A673 (cell line): Measurements from ENCODE around the gene EPHB6. TPM values are rescaled to one million over a fixed set of nuclear protein-coding genes. Genes with fewer than 3 reads are reported as not detected.

Experiments
- BruUV-seq: library from RNA; stranded (reverse); fragments of 400-500 nt; replicated peaks from 2 replicates; lab custom pipeline; 2021; lab: Mats Ljungman, UMichigan
- CTCF ChIA-PET: fragments of 300-600 bp; sonication (Branson Sonifier 250); formaldehyde crosslinking; loops from one replicate; lab custom pipeline; 2022; ENCODE audit warnings: antibody characterized with exemption; lab: Charles Lee
- POLR2A ChIA-PET: fragments of 300-600 bp; sonication (Branson Sonifier 250); formaldehyde crosslinking; loops from one replicate; lab custom pipeline; 2022; ENCODE audit warnings: antibody characterized with exemption; ENCODE audit not compliant: low non-redundant PET; lab: Charles Lee
- DNase-seq: peaks from one replicate; pipeline ENCODE4 v3.0.0-alpha.2; 2015; ENCODE audit warnings: low spot score
- H3K27ac ChIP-seq: fragments of 200-600 bp; sonication (generic); 2 replicates; pipeline ENCODE4 v1.5.1; 2016; ENCODE audit warnings: mixed run types, low read depth, mild to moderate bottlenecking, mixed read lengths, antibody characterized with exemption, low read length; ENCODE audit not compliant: poor library complexity, severe bottlenecking
- H3K27me3 ChIP-seq: fragments of 200-600 bp; sonication (generic); replicated peaks from 2 replicates; pipeline ENCODE4 v1.6.1; 2017; ENCODE audit warnings: mixed run types, low read depth, mild to moderate bottlenecking, mixed read lengths, antibody characterized with exemption, low read length; ENCODE audit not compliant: insufficient read depth, poor library complexity
- H3K36me3 ChIP-seq: fragments of 200-600 bp; sonication (generic); 2 replicates; pipeline ENCODE4 v1.6.1; 2016; ENCODE audit warnings: mixed run types, mild to moderate bottlenecking, mixed read lengths, antibody characterized with exemption, low read length; ENCODE audit not compliant: insufficient read depth, poor library complexity, severe bottlenecking
- H3K4me1 ChIP-seq: fragments of 200-600 bp; sonication (generic); 2 replicates; pipeline ENCODE4 v1.6.1; 2017; ENCODE audit warnings: mixed run types, mild to moderate bottlenecking, mixed read lengths, antibody characterized with exemption, low read length; ENCODE audit not compliant: insufficient read depth, poor library complexity, severe bottlenecking
- H3K4me3 ChIP-seq: fragments of 200-600 bp; sonication (generic); 2 replicates; pipeline ENCODE4 v1.5.1; 2016; ENCODE audit warnings: low read depth, mixed run types, mild to moderate bottlenecking, mixed read lengths, low read length; ENCODE audit not compliant: poor library complexity, severe bottlenecking
- H3K9me3 ChIP-seq: fragments of 200-600 bp; sonication (generic); 2 replicates; pipeline ENCODE4 v1.6.1; 2016; ENCODE audit warnings: mixed run types, low read depth, mild to moderate bottlenecking, mixed read lengths, antibody characterized with exemption, low read length; ENCODE audit not compliant: poor library complexity, severe bottlenecking
- CTCF ChIP-seq: fragments of 300-800, 200-600 bp; sonication (generic); conservative IDR thresholded peaks from 2 replicates; pipeline ENCODE4 v1.5.1; 2017; ENCODE audit warnings: low read depth, mild to moderate bottlenecking, antibody characterized with exemption, low read length, moderate library complexity, mixed read lengths
- EZH2 ChIP-seq: fragments of 200-600 bp; sonication (generic); IDR thresholded peaks from 2 replicates; pipeline ENCODE4 v1.6.1; 2017; ENCODE audit warnings: borderline replicate concordance, low read depth, mild to moderate bottlenecking, mixed read lengths, antibody characterized with exemption, low read length; ENCODE audit not compliant: poor library complexity, severe bottlenecking
- intact Hi-C: fragments of 100-400 bp; cut with micrococcal nuclease; formaldehyde crosslinking; loops from one replicate; pipeline ENCODE4 v1.10.0; 2022; ENCODE audit not compliant: unreplicated experiment
- total RNA-seq: library from RNA; stranded (reverse); gene quantifications from 2 replicates; pipeline ENCODE4 v1.2.3, GENCODE V29; 2021

The EPHB6 gene
- total RNA-seq, 1 experiment from 2014 or later: 0.49 TPM

GRCh38 chr7:142897691-142898090 lies 42.8 kb downstream of the EPHB6 start:
- no peak overlapping the region for H3K27ac ChIP-seq
- DNase-seq: no peak
- peaks cover 6% of the 10 kb centered on the region for H3K27me3 ChIP-seq
- no peaks in the 10 kb centered on the region for H3K36me3 ChIP-seq
- no TSS peak for BruUV-seq
- H3K4me3 ChIP-seq: no peak overlapping the region
- H3K4me1 ChIP-seq: no peaks in the 10 kb centered on the region
- TF ChIP-seq CTCF (no peak), EZH2 (no peak)
- POLR2A ChIA-PET: interaction anchor here (0.6 kb wide), 1 partner anchor 114 kb away, joined by 7 read pairs; no protein-coding TSS in a partner anchor
- H3K9me3 ChIP-seq: no peaks in the 10 kb centered on the region
- CTCF ChIA-PET: no interaction called here
- intact Hi-C loops: no loop called here

- Histone ChIP-seq H3K36me3 (no peaks in the 10 kb centered on the region), H3K27me3 (peaks cover 6% of the 10 kb centered on the region), H3K27ac (no peak overlapping the region), H3K9me3 (no peaks in the 10 kb centered on the region), H3K4me3 (no peak overlapping the region), H3K4me1 (no peaks in the 10 kb centered on the region)
- ChIA-PET CTCF (no interaction called here), POLR2A (interaction anchor here (0.6 kb wide), 1 partner anchor 113 kb away, joined by 7 read pairs; no protein-coding TSS in a partner anchor)
- no peak for DNase-seq
- intact Hi-C loops: no loop called here
- no TSS peak for BruUV-seq
- TF ChIP-seq EZH2: no peak
- TF ChIP-seq CTCF: no peak
These were observed 43.7 kb downstream of the EPHB6 start for GRCh38 chr7:142898377-142899170.

- DNase-seq: no peak
- TF ChIP-seq CTCF (no peak), EZH2 (no peak)
- H3K36me3 ChIP-seq: no peaks in the 10 kb centered on the region
- peaks cover 7% of the 10 kb centered on the region for H3K9me3 ChIP-seq
- no TSS peak for BruUV-seq
- H3K4me1 ChIP-seq: no peaks in the 10 kb centered on the region
- H3K27ac ChIP-seq: no peak overlapping the region
- H3K27me3 ChIP-seq: peaks cover 5% of the 10 kb centered on the region
- H3K4me3 ChIP-seq: no peak overlapping the region
- intact Hi-C loops: no loop called here
- POLR2A ChIA-PET: no interaction called here
- CTCF ChIA-PET: no interaction called here
These were observed 44.8 kb downstream of the EPHB6 start for GRCh38 chr7:142899661-142900060.
